Kidney (tissue), 14 donors: ENCODE measurements around the gene SESN1. TPM values are rescaled to one million over a fixed set of nuclear protein-coding genes. Genes with fewer than 3 reads are reported as not detected.

Experiments used
- DNase-seq, 5 donors: peaks; one replicate each; pipeline ENCODE4 v3.0.0-alpha.2; 2013 to 2020
- FAIRE-seq: peaks from 2 replicates; lab custom pipeline; 2012; peaks lifted over from hg19 to GRCh38; lab: Jason Lieb, UNC
- H3K27ac ChIP-seq, 2 donors: one replicate each; pipeline ENCODE4 v1.7.0; 2013; ENCODE audit warnings: low read depth in 2 of 2, low read length in 2 of 2, inconsistent platforms in 1 of 2
- H3K27me3 ChIP-seq: one replicate; pipeline ENCODE4 v1.7.1; 2013; ENCODE audit warnings: low read length, inconsistent platforms; ENCODE audit not compliant: control insufficient read depth, insufficient read depth
- H3K36me3 ChIP-seq, 3 donors: one replicate each; pipeline versions ENCODE4 v1.7.0 to v1.7.1; 2013; ENCODE audit warnings: low read length in 3 of 3, control low read depth in 1 of 3, inconsistent platforms in 1 of 3; ENCODE audit not compliant: insufficient read depth in 3 of 3, control insufficient read depth in 2 of 3
- H3K4me1 ChIP-seq, 3 donors: one replicate each; pipeline versions ENCODE4 v1.7.0 to v1.7.1; 2013; ENCODE audit warnings: low read length in 3 of 3, inconsistent platforms in 1 of 3, low read depth in 1 of 3; ENCODE audit not compliant: control insufficient read depth in 2 of 3, insufficient read depth in 2 of 3
- H3K4me3 ChIP-seq, 3 donors: one replicate each; pipeline versions ENCODE4 v1.7.0 to v1.8.1; 2013; ENCODE audit warnings: low read length in 3 of 3, control low read depth in 1 of 3, inconsistent platforms in 1 of 3
- H3K9ac ChIP-seq, 3 donors: one replicate each; pipeline versions ENCODE4 v1.7.0 to v1.7.1; 2013; ENCODE audit warnings: low read length in 3 of 3, control low read depth in 1 of 3, inconsistent platforms in 1 of 3
- H3K9me3 ChIP-seq, 3 donors: one replicate each; pipeline versions ENCODE4 v1.7.0 to v1.7.1; 2013; ENCODE audit warnings: low read length in 3 of 3, control low read depth in 1 of 3, inconsistent platforms in 1 of 3; ENCODE audit not compliant: control insufficient read depth in 2 of 3, insufficient read depth in 1 of 3
- CTCF ChIP-seq: IDR thresholded peaks from 3 replicates; pipeline ENCODE4 v1.5.1; 2012; ENCODE audit warnings: mild to moderate bottlenecking, moderate library complexity, borderline replicate concordance; ENCODE audit not compliant: insufficient read depth; ENCODE audit errors: extremely low read depth
- intact Hi-C: fragments of 100-400 bp; cut with DNase I; formaldehyde crosslinking; loops from one replicate; pipeline ENCODE4 v1.11.1; 2022
- polyA plus RNA-seq: library from polyadenylated mRNA; stranded (reverse); fragments of 350-450 nt; fragmentation: Illumina TruSeq; extraction: RNeasy Lipid Tissue Mini Kit (QIAGEN cat#74804); gene quantifications from one replicate; pipeline ENCODE4 v1.2.3, GENCODE V29; 2014; ENCODE audit warnings: low read depth, low replicate concordance; ENCODE audit not compliant: insufficient read depth
- total RNA-seq: library from RNA; stranded (reverse); fragmentation: NEBNext Ultra II Directional; extraction: Animal tissue kit (Norgen Biotek cat#: 25700); gene quantifications from one replicate; pipeline ENCODE4 v1.2.1, GENCODE V29; 2021
- donor health status: control.
- donor health status: control.
- donor health status: control.
- donor health status: control.
- donor health status: control.
- donor health status: DM: yes; HTN: yes; CAD: no.
- donor health status: Normal renal cell carcinoma (clear cell type).

Gene SESN1
- total and polyA plus RNA-seq, 2 donors from 2014 or later: 14.8 to 26.0 TPM

- no peak for FAIRE-seq
- Histone ChIP-seq H3K4me1 (no peaks in the 10 kb centered on the region), H3K36me3 (no peaks in the 10 kb centered on the region), H3K27ac (no peak overlapping the region), H3K9ac (no peak overlapping the region), H3K27me3 (no peaks in the 10 kb centered on the region), H3K4me3 (no peak overlapping the region), H3K9me3 (no peaks in the 10 kb centered on the region)
- intact Hi-C loops: no loop called here
- DNase-seq: no peak
- no peak for TF ChIP-seq CTCF
Observed at GRCh38 chr6:108966251-108966650, 128.4 kb downstream of the SESN1 start.

DNA sequence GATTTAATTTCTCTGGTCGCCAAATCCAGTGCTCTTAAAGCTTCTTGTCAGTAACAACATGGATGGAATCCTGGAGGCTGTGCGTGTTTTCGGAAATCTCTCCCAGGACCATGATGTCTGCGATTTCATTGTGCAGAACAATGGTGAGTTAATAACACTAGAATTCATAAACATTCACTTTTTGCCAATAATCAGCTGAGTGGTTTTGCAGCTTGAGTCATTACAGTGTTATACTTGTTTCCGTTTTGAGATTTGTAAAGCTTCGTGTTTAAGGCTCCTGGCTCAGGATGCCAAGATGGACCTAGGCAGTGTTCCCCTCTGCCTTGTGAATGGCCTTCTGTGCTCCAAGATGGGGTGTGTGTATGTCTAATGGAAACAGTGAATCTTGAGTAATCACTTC lies 132.7 kb downstream of the SESN1 start:
- no peak for FAIRE-seq

DNA sequence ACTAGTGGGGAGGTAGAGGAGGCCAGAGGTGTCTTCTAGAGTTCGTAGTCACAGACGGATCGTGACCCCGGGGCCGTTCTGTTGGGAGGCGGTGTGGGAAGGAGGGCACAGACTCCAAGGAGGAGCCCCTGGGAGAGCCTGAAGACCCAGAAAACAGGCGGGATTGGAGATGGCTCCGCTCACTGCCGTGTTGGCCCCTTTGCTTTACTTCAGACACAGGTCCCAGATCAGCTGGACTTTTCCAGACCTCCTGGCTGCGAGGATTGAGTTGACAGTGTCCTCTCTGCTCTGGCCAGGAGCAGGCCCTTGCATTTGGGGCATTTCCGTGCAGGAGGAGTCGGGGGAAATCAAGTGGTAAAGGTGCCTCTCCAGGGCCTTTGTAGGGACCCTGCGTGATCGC lies 133.6 kb downstream of the SESN1 start:
- Histone ChIP-seq H3K36me3 (no peaks in the 10 kb centered on the region), H3K9me3 (no peaks in the 10 kb centered on the region), H3K27ac (no peak overlapping the region), H3K4me1 (peaks cover 0 to 3% (median 0%) of the 10 kb centered on the region in 3 donors), H3K4me3 (no peak overlapping the region), H3K27me3 (no peaks in the 10 kb centered on the region), H3K9ac (no peak overlapping the region)
- no peak for TF ChIP-seq CTCF
- no peak for DNase-seq
- no peak for FAIRE-seq
- intact Hi-C loops: no loop called here

More for the DNA sequence above, 132.7 kb downstream of the SESN1 start:
- Histone ChIP-seq H3K27me3 (no peaks in the 10 kb centered on the region), H3K4me1 (peaks cover 0 to 3% (median 0%) of the 10 kb centered on the region in 3 donors), H3K4me3 (no peak overlapping the region), H3K27ac (no peak overlapping the region), H3K9ac (no peak overlapping the region), H3K36me3 (no peaks in the 10 kb centered on the region), H3K9me3 (no peaks in the 10 kb centered on the region)
- TF ChIP-seq CTCF: no peak
- intact Hi-C loops: no loop called here
- DNase-seq: no peak

GRCh38 chr6:108960601-108961000 lies 134.0 kb downstream of the SESN1 start:
- TF ChIP-seq CTCF: no peak
- DNase-seq (no peak), FAIRE-seq (no peak)
- Histone ChIP-seq H3K27ac (no peak overlapping the region), H3K4me3 (no peak overlapping the region), H3K36me3 (no peaks in the 10 kb centered on the region), H3K27me3 (no peaks in the 10 kb centered on the region), H3K4me1 (peaks cover 0 to 3% (median 0%) of the 10 kb centered on the region in 3 donors), H3K9me3 (no peaks in the 10 kb centered on the region), H3K9ac (no peak overlapping the region)
- intact Hi-C loops: no loop called here
